ENCODE measurements around the gene RFC2.

Gene RFC2

DNA sequence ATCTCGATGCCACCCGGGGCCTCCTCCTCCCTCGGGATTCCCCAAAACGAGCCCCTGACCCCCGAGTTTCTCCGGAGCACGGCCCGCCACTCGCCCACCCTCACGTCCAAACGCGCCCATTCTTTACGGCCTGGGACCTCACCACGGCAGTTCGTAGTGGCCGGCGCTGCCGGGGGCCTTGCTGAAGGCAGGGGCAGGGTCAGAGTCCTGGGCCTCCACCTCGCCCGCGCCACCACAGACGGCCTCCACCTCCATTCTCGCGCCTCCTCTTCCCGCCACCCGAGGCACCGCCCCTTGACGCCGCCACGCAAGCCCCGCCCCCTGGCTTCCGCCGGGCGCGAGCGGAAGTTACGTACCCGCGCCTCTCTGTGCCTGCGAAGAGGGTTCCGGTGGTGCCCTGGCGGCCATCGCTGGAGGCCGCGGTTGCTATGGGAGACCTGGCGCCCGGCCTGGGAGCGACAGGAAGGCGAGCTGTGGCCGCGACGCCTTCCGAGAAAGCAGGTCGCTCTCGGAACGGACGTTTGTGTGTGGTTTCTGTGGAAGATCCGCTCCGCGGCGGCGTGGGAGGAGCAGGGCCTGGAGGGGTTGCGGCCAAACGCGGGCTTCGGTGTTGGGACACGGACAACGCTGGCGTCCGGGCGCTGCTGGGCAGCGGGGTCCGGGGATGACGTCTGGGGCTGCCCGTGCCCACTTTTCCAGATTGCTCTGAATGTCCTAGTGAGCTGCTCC lies at the start of gene RFC2:
TSS of gene RFC2 (minus strand) at position 271 of the 729 bp plus-strand sequence. CDS start at position 255, 16 bp downstream.
- DNase-seq (ENCODE audit: low read depth in 1 of 2, low spot score in 1 of 2) = peak; percentile 92 to 98

- no peak for DNase-seq (ENCODE audit: low read depth in 1 of 2, low spot score in 1 of 2)
Measured at GRCh38 chr7:74302745-74303221, 48.6 kb upstream of the RFC2 start.

- DNase-seq (ENCODE audit: low read depth in 1 of 2, low spot score in 1 of 2) = no peak
Measured at GRCh38 chr7:74300926-74301325, 46.7 kb upstream of the RFC2 start.

GRCh38 chr7:74299401-74299800 lies 45.2 kb upstream of the RFC2 start:
- DNase-seq (ENCODE audit: low read depth in 1 of 2, low spot score in 1 of 2) = no peak

GRCh38 chr7:74297516-74298233 lies 43.5 kb upstream of the RFC2 start:
- DNase-seq (ENCODE audit: low read depth in 1 of 2, low spot score in 1 of 2) = no peak

DNA sequence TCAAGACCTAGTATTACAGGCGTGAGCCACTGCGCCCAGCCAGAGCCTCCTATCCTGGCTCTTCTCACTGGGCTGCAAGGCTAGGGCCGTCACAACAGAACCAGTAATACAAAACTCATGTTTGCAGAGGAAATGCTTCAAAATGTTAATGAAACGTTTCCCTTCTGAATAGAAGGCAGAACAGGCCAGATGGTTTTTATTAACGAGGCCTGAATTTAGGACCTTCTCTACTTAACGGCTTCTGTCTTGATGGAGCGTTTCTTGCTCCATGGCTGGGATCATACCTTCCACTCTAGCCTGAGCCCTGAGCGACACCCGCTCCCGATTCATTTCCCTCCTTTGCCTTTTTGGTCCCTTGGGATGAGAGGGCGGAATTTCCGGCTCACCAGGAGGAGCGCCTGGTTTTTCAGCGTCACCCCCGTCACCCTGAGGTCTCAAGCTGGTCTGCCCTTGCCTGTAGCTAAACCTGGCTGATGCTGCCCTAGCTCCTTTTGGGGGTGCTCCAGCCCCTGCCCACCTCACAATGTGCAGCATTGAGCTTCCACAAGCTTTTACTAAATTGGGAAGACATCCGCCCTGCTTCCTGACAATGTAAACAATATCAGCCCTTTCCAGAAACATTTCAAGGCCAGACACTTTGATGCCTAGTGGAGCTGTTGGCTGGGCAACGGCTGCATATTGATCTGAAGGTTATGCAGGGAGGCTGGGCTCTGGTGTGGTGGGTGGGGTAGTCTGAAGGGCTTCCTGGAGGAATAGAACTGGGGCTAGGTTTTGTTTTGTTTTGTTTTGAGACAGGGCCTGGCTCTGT lies 40.2 kb upstream of the RFC2 start:
- no peak for DNase-seq (ENCODE audit: low read depth in 1 of 2, low spot score in 1 of 2)

DNA sequence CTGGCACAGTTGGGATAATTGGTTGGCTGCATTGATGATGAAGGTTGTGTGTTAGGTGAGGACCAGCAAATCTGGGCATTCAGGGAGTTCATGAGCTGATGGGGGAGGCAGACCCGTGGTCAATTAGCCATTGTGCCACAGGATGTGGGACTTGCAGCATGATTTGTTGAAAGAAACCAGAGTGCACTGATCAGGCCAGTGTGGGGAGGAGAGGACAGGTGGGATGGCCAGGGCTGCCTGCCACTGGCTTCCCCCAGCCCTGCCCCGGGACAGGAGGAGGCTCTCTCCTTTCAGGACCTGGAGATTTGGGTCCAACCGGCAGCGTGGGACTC lies 39.3 kb upstream of the RFC2 start:
- DNase-seq (ENCODE audit: low read depth in 1 of 2, low spot score in 1 of 2) = no peak

DNA sequence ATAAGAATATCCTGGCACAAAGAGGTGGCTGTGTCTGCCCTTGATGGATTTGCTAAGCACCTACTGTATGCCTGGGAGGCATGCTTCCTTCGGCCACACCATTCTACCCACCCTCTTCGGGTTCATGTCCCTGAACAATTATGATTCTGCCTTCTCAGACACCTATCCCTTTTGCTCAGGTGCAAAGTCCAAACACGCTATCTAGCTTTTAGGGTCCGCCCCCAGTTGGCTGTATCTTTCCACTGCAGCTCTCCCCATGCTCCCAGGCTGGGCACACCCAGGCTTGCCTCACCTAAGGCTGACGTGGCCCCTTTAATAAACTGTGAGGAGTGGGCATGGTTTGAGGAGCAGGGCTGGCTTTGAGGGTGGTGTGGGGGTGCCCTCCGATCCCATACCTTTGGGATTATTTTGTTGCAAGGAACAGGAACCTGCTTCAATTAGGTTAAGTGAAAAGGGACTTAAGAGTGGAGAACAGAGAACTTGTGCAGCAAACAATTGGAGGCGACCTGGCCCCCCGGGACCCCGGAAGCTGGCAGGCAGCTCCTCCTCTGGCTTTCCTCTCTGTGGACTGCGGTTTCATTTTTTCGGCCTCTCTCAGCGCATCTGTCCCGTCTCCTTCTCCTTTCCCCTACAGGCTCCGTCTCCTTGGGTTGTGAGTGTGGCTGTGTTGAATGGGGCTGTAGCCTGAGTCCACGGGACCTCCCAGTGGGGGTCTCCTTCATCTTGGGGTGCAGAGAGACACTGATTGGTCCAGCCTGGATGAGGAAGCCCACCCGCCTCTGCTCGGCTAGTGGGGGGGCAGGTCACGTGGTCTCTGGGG lies 38.8 kb upstream of the RFC2 start:
- DNase-seq (ENCODE audit: low read depth in 1 of 2, low spot score in 1 of 2) = no peak

DNA sequence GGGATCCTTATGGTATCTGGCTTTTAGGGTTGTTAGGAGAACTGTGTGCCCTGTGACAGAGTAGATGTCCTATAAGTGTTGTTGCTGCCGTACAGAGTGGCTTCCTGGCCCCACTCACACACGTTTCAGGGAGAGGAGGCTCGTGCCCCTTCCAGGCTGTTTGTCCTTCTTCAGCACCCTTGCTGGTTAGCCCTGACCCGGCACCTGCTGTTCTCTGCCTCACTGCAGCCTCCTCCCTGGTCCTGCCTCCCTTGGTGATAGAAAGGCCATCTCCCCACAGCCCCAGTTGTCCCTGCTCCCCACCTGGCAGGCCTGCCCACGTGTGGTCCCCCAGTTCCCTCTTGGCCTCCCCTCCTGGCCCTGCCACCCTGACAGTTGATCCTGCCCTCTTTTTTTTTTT lies 37.3 kb upstream of the RFC2 start:
- no peak for DNase-seq (ENCODE audit: low read depth in 1 of 2, low spot score in 1 of 2)

DNA sequence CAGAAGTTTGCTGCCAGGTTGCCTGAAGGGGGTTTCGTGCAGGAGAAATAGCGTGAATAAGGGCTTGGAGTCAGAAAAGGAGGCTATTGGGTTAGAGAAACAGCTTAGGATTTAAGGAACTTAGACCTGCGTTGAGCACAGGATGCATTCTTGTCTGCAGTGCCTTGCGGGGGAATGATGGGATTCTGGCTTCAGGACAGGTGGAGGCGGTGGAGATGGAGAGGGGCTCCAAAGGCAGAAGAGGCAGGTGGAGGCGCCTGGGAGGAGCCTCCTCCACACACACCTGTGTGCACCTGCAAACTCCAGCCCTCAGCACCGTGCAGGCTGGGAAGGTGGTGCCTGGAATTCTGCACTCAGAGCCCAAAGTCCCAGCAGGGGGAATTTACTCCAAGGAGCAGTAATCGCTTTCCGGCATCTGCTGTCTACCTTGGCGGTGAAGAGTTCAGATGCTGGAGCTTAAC lies 36.8 kb upstream of the RFC2 start:
- no peak for DNase-seq (ENCODE audit: low read depth in 1 of 2, low spot score in 1 of 2)

- no peak for DNase-seq (ENCODE audit: low read depth in 1 of 2, low spot score in 1 of 2)
Measured at GRCh38 chr7:74290553-74290950, 36.4 kb upstream of the RFC2 start.

GRCh38 chr7:74289659-74290552 lies 35.7 kb upstream of the RFC2 start:
- DNase-seq (ENCODE audit: low read depth in 1 of 2, low spot score in 1 of 2) = no peak

DNA sequence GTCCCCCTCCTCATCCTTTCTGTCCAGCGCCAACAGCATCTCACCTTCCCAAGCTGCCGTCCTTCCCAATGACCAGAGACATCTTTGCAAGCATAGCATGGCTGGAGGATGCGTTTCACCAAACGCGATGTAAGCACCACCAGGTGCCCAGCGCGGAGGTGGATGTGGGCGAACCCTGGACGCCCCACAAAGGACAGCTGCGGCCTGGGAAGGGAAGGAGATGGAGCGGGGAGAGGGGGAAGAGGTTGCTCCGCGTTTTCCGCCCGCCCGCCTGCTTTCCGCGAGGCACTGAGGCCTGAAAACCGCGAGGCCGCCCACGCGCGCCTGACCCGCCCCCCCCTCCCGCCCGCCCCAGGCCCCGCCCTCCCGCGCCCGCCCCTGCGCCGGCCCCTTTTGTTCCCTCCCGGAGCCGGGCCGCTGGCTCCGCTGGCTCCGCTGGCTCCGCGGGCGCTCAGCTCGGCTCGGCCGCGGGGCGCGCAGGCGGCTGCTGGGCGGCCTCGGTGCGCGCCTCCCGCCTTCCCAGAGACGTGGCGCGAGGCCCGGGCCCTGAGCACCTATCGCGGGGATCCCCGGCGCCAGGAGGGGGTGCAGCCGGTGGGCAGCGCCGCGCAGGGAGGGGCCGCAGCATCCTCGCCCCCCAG lies 34.9 kb upstream of the RFC2 start, which contains the start of gene CLIP2:
TSS of gene CLIP2 (plus strand) at position 390 of the 641 bp plus-strand sequence. CDS start 28,140 bp downstream, outside the sequence.
- peak; percentile 62 to 65 for DNase-seq (ENCODE audit: low read depth in 1 of 2, low spot score in 1 of 2)

DNA sequence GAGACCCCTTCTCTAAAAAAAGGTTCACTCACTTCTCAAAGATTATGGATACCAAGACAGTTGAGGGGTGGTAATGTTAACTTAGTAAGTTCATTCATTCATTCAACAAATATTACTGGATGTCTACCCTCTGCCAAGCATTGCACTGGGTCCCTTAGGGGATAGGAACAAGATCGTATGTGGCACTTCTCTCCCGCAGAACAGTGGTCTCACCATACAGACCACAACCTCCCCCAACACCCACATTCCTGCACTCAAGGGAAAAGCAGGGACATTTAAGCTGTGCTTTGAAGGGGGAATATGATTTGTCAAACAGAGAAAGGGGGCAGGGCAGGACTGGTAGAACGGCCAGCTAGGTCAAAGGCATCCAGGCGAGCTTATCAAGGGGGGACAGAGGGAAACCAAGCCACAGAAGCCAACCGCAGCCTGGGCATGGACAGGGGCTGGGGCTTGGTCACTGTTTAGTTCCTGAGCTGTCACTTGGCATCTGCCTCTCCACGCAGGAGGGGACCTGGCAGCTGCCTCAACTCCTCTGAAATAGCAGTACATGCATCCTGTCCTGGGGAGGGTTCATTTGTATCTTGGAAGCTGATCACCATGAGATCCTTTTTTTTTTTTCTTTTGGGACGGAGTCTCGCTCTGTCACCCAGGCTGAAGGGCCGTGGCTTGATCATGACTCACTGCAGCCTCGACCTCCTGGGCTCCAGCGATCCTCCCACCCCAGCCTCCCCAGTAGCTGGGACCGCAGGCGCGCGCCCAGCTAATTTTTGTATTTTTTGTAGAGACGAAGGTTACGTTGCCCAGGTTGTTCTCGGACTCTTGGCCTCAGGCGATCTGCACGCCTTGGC lies 34.1 kb upstream of the RFC2 start:
- DNase-seq (ENCODE audit: low read depth in 1 of 2, low spot score in 1 of 2) = no peak

- DNase-seq (ENCODE audit: low read depth in 1 of 2, low spot score in 1 of 2) = no peak
Measured at GRCh38 chr7:74287303-74288033, 33.3 kb upstream of the RFC2 start.

DNA sequence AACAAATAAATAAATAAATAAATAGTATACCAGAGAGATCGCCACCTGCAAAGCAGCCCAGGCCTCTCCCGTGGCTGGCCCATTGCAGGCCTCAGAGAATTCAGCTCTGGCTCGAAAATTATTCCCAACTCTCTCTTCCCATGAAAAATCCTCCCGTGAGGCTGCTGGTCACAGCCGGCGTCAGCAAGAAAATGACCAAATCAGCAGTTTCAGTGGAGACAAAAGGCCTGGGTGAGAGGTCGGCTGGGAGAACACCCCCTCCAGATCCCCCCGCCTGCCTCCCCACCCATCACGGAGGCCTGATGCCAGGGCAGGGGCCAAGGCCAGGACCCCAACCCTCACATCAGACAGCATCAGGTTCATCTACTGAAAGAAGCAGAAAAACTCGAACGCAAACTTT lies 31.9 kb upstream of the RFC2 start:
- DNase-seq (ENCODE audit: low read depth in 1 of 2, low spot score in 1 of 2) = no peak

DNA sequence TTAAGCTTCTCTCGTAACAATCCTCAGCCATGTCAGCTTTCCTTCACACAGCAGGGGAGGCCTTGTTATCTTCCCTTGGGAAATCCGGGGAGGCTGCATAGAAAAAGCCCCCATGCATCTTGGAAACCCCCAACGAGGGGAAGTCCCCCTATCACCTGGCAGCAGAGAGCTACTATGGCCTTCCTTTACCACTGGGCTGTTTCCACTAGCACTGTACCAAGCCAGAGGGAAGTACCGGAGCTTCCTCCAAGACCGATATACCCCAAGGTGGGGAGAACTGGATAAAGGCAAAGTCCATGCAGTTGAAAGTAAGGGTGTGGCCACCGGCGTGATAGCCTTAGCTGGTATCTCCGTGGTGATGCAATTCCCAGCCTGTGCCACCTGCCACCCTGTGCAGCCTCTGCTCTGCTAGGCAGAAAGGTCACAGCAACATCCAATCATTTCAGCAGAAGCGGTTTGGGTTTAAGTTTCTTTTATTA lies 30.6 kb upstream of the RFC2 start:
- DNase-seq (ENCODE audit: low read depth in 1 of 2, low spot score in 1 of 2) = no peak

Data from activated CD4-positive, alpha-beta T cell treated with anti-CD3 and anti-CD28 coated beads, Interleukin-2, amount 50 U/mL, for 24 hours (primary cell).